GM23338 (cell line): ENCODE measurements around the gene IDE.

ENCODE experiments used
- REST ChIP-seq: IDR thresholded peaks from one replicate; pipeline ENCODE4 v1.6.1; 2018; ENCODE audit warnings: antibody characterized with exemption; ENCODE audit not compliant: unreplicated experiment
- TF ChIP-seq, protein P1 (sequence below), 2 experiments: fragments of 200-600 bp in 1 of 2; sonication (generic) in 1 of 2; conservative IDR thresholded peaks; 2 replicates each; pipeline versions ENCODE4 v1.5.1 to v1.6.1; 2016 to 2017; ENCODE audit warnings: antibody characterized with exemption in 2 of 2, low read depth in 2 of 2, mild to moderate bottlenecking in 2 of 2, moderate library complexity in 1 of 2

DNA sequence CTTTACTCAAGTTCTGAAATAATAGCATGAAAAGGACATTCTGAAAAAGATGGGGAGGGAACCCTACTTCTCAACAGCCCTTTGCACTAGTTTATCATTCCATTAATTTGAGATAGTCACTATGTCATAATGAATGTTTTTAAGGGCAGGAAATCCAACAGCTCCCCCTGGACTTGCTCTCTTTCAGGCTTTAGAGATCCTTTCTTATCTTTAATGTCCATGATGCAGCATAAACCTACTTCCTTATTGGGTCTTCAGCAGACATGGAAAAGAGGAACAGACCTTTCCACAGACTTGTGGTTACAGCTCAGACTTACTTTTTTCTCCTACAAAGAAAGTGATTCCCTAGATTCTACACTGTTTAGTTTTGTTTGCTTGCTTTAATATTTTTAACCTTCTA, 87.3 kb downstream of the IDE start:
- TF ChIP-seq REST, result no peak
- TF ChIP-seq, protein P1, sequence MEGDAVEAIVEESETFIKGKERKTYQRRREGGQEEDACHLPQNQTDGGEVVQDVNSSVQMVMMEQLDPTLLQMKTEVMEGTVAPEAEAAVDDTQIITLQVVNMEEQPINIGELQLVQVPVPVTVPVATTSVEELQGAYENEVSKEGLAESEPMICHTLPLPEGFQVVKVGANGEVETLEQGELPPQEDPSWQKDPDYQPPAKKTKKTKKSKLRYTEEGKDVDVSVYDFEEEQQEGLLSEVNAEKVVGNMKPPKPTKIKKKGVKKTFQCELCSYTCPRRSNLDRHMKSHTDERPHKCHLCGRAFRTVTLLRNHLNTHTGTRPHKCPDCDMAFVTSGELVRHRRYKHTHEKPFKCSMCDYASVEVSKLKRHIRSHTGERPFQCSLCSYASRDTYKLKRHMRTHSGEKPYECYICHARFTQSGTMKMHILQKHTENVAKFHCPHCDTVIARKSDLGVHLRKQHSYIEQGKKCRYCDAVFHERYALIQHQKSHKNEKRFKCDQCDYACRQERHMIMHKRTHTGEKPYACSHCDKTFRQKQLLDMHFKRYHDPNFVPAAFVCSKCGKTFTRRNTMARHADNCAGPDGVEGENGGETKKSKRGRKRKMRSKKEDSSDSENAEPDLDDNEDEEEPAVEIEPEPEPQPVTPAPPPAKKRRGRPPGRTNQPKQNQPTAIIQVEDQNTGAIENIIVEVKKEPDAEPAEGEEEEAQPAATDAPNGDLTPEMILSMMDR (conservative IDR thresholded peaks at IDR 0.05; ENCODE audit: low read depth in 2 of 2), result no peak
